AG20443 (cell line): ENCODE data around the gene KAZN.

ENCODE experiments used
- DNase-seq: peaks from one replicate; pipeline ENCODE4 v3.0.0; 2012; ENCODE audit warnings: low spot score, mixed read lengths

The KAZN gene

DNA sequence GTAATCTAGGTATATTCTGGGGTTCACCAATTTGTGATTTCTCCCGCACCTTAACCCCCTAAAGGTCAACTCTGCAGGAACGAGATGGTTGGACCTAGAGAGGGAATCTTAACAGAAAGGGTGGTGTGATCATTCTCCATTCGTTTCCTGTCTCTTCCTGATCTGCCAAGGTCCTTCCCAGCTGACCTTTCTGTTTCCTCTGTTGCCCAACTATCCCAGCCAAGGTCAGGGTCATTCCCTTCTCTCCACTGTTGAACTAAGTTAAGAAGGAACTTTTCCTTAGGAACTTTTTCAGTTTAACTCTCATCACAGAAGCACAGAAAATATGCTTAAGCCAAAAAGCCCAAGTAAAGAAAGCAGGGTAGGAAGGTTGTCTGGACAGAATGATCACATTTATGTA is 49.3 kb downstream of the KAZN start:
- no peak for DNase-seq

DNA sequence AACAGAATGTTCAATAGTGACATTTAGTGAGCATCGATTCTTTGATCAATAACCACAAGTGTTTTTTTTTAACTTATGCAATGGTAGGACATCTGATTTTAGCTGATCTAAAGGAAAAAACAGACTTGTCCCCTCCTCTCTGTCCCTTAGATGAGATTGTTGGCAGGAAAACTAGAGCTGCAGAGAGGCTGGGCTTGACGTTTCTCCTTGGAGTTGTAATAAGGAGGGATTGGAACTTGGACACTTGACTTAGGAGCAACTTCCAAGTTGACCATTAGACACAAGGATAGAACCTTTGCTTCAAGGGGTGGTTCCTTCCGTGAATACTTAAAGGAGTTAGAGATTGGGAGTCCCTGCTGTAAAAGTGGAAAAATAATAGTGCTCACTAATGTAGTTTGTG is 49.9 kb downstream of the KAZN start:
- DNase-seq, result no peak

DNA sequence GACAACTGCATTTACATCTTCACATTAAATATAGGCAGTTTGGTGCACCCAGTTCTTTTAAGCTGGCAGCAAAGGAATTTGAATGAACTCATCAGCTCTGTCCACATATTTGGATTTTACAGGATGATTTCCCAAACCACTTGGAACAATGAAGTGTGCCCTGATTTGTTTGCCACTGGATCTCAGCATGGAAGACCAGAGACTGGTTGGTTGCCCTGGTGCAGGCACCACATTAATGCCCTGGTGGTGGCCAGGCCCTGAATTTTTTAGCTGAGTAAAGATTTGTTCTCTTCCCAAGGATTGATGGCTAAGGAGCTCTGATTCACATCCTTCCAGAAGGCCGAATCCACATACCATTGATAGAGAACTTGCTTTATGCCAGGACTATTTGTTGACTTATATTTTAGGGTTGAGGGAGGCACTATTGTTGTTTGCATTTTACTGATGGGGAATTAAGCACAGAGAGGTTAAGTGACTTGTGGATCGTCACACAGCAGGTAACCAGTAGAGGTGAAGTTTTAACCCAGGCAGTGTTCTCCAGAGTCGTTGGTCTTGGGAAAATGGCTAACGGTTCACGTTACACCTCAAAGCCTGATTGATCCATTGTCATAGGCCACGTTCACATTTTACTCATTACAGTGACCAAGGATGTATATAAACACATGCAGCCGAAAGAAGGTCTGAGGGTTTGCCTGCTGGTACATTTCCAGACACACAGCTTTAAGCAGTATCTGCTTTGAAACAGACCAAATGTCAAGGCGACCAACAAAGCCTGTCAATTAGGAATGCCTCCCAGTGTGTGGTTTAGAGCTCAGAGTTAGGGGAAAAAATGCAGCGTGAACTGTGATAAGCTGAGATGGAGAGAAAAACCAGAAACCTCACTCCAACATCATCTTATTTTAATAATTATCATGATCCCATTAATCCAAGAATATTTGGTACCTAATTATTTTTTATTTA is 50.7 kb downstream of the KAZN start:
- no peak for DNase-seq

DNA sequence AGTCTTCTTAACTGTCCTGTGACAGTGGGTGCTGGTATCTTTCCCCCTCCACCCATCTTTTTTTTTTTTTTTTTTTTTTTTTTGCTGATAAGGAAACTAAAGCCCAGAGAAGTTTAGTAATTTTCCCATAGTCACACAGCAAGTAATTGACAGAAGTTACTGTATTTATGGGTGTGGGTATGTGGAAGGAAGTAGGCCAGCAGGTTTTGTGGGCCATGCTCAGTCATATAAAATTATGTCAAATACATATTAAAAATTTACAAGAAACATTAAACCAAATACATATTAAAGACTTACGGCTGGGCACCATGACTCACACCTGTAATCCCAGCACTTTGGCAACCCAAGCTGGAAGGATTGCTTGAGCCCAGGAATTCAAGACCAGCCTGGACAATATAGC is 51.5 kb downstream of the KAZN start:
- DNase-seq, result no peak

DNA sequence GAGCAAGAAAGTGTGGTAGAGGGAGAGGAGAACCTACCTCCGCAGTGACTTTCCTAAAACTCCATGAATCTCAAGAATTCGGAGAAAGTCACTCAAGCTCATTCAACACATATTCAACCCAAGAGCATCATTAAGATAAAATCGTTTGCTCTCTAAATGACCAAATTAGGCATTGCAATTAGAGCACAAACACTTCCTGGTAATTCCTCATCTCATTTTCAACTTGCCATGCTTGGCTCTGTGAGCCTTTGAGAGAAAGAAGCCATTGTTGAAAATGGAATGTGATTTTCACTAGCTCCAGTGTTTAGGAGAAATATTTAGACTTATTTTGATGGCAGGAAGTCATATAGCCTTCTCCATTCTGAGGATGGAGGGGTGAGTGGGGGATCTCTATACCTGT is 52.5 kb downstream of the KAZN start:
- DNase-seq, result no peak

DNA sequence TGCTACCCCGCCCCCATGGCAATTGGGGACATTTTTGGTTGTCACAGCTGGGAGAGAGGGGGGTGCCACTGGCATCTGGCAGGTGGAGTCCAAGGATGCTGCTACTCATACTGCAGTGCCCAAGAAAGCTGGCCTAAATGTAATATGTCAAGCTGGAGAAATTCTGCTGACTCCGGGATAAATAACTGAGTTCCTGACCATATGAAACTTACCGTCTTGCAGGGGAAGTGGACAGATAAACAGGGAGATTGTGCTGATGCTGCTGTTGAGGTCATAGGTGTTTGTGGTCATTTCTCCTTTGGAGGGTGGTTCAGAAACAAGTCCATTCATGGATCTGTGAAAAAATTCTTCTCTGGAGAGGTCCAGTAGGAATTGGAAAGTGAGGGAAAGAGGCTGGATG is 54.4 kb downstream of the KAZN start:
- DNase-seq, result no peak

DNA sequence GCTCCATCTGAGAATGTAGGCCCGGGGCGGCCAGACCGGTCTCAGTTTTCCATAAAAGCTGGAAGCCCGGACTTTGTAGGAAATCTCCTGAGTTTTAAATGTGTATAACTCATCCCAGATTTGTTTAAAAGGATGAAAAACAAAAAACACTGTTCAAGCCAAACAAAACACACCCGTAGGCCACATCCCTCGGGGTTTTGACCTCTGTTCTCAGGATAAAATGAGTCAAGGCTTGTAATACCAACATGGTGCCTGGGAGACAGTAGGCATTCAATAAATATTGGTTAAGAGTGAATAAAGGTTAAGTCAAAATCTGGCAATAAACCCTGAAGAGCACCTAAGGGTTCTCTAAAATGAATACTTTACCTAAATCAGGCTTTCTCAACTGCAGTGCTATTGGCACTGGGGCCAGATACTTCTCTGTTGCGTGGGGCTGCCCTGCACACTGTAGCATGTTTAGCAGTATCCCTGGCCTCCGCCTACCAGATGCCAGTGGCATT is 55.0 kb downstream of the KAZN start:
- peak; percentile 41 for DNase-seq

DNA sequence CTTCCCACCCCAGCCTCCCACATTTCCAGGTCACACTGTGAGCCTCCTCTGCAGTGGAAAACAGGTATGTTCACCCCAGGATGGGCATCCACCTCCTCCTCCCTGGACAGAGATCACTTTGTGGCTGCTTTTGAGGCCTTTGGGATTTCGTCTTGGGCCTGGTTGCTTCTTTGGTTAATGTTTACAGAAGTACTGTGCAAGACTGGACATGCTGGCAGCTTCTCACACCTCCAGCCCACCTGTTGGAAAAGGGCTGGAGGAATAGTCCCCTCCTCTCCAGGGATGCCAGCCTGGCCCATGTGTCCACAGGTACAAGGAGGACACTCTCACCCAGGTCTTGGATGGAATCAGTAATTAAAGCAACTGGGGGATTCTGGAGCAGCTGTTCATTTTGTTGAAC is 56.1 kb downstream of the KAZN start:
- no peak for DNase-seq

DNA sequence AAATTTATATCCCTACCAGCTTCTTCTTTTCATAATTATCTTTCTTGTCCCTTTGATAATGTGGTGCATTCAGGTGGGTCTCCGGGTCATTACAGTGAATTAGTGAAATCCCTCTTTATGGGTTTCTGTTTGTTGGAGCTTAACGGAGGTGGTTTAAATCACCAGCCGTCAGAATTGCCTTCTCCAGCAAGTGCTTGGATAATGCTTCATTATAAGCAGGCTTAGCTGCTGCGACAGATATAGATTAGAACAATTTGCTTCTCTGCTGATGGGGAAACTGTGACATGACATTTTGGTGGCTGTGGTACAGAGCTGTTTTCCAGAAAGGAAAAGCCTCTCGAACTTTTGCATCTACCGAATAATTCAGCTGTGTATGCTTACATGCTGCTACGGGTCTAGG is 56.9 kb downstream of the KAZN start:
- DNase-seq, result no peak

DNA sequence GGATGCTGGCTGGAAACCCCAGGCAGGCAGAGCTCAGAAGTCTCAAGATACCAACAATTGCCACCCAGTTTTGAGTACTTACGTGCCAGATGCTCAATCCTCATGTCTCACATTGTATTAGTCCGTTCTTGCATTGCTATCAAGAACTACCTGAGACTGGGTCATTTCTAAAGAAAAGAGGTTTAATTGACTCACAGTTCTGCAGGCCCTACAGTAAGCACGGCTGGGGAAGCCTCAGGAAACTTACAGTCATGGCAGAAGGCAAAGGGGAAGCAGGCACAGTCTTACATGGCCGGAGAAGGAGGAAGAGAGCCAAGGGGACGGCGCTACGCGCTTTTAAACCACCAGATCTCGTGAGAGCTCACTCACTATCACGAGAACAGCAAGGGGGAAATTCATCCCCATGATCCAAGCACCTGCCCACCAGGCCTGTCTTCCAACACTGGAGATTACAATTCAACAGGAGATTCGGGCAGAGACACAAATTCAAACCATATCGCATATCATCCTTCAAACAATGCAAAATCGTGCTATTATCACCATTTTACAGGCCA is 58.0 kb downstream of the KAZN start:
- no peak for DNase-seq

DNA sequence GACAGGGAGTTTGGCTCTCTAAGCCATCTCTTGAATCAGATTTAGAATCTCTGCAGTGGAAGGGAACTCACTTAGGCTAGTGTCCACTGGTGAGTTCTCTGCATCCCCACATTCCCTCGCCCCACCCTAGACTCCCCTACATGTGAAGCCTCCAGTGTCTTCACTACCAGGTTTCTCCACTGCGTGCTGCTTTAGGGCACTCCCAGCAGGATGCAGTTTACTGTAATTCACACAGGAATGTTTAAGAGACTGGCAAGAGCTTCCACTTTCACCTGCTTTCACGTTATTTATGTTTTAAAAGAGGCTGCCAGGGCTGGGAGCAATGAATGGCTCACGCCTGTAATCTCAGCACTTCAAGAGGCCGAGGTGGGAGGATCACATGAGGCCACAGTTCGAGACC is 60.2 kb downstream of the KAZN start:
- no peak for DNase-seq

DNA sequence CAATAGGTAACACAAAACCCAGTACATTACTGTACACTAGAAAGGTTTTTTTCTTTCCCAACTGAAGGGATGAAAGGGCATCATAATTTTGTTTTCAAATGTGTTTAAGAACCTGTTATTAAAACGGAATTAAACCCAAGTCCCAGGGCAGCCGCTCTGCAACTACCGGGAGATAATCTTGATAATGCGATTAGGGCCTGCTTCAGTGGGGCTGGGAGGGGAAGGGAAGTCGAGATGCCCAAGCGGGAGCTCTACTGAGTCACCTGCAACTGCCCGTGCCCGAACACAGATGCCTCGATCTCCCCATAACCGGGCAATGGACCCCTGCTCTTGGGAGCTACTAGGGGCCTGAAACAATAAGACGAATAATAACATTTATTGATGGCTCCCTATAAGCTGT is 61.4 kb downstream of the KAZN start:
- no peak for DNase-seq

DNA sequence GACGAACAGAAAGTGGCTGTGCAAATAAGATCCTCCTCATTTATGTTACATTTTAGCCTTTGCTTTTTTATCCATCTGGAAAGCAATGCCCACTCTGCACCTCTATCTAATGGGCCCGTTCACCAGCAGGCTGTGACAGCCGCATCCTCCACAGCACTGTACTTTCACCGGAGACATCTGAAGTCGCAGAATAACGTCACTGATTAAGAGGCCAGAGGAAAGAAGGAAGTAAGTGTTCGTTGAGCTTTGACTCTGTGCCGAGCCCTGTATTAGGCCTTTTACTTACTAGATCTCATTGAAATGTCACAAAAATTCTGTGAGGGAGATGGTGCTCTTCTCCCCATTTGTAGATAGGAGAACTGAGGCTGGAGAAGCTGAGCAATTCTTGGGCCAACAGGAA is 62.3 kb downstream of the KAZN start:
- no peak for DNase-seq

DNA sequence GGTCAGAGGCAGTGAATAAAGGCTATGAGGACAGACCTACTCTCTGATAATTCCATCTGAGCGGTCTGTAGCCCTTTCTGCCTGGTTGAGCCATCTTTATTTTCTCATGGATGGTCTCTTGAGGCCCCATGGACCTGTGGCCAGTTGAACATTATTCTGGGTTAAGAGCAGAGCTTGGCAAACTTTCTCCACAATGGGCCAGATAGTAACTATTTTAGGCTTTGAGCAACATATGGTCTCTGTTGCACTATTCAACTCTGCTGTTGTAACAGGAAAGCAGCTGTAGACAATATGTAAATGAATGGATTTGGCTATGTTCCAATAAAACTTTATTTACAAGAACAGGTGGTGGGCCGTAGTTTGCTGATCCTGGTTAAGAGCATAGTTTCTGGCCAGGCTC is 62.7 kb downstream of the KAZN start:
- no peak for DNase-seq

DNA sequence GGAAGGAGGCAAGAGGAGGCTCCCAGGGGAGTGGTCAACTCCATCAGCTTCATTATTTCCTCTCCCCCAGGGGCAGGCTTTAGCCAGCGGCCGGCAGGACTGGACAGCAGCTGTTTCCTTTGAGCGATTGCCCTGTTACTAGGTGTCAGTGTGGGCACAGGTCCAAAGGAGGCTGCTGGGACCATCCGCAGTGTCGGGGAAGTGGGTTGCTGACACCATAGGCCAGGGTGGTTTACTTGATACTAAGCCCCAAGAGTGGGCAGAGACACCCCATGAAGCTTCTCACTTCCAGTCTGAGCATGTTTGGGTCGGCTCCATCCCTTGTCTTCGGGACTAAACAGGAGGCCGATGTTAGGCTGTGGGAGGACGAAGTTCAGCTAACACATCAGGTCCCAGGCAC is 63.6 kb downstream of the KAZN start:
- DNase-seq, result no peak

DNA sequence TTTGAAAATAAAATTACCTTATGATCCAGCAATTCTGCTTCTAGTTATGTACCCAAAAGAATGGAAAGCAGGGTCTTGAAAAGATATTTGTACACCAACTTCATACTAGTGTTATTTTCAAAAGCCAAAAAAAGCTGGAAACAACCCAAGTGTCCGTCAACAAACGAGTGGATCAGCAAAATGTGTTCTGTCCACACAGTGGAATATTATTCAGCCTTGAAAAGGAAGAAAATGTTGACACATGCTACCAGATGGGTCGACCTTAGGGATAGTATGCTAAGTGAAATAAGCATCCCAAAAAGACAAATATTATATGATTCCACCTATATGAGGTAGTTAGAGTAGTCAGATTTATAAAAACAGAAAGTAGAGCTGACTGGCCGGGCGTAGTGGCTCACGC is 65.3 kb downstream of the KAZN start:
- DNase-seq, result no peak

DNA sequence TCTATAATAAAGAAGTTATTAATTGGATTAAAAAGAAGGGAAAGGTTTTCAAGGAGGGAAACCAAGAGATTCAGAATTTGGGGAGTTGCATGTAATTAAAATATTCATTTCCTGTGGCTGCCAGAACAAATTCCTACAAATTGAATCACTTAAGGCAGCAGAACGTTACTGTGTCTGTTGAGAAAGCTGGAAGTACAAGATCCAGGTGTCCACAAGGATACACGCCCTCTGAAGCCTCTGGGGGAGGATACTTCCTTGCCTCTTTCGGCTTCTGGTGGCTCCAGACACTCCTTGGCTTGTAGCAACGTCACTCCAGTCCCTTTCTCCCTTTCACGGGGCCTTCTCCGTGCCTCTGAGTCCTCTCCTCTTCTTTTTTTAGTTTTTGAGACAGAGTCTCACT is 67.9 kb downstream of the KAZN start:
- DNase-seq, result peak; percentile 21

DNA sequence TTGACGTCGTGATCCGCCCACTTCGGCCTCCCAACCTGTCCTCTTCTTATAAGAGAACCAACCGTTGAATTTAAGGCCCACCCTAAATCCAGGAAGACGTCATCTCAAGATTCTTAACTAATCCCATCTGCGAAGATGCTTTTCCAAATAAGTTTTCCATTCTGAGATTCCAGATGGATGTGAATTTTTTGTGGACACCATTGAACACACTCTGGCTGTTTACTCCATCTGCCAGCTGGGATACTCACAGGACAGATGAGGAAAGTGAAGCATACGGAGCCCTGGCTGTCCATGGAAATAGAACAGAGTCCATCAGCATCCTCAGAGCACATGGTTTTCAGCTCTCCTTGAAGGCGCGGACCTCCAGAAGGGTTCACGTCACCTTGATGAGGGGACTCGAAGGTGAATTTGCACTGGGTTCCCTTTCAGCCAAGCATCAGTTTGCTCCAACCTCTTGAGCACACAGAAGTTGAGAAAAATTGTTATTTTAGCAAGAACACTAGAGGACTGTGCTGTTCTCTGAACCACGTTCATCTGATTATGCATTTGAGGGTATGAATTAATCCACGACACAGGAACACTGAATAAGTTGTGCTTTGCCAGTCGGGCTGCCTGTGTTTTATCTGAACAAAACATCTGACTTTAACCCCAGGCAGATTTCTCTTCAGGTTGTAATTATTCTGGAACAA is 68.6 kb downstream of the KAZN start:
- no peak for DNase-seq

DNA sequence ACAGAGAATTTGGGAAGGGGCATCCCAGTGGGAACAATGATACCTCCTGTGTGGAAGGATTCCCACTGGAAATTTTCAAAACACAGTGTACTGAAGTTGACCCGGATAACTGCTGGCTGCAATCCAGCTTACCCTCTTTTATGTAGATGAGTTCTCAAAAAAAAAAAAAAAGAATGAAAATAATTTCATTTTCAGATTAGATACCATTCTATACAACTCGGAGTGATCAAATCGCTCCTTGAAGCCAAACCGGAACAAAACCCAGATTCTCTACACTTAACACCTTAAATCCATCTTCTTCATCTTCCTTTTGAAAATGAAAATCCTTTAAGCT is 69.1 kb downstream of the KAZN start:
- DNase-seq, result no peak

DNA sequence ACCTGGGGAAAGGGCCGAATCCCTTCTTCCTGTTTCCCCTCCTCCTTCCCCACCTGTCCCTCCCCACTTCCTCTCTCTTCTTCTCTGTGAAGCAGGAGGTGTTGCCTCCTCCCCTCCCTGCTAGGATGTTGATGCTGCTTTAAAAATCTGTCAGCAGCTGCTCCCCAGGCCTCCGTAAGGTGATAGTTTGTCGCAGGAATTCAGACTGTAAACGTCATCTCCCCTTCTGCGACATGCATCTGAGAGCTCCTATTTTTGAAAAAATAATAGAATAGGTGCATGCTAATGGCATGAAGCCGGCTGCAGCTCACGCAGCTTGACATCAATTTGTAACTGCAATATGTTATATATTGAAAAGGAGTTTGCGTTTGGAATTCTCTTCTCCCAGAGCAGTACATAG is 70.1 kb downstream of the KAZN start:
- no peak for DNase-seq

DNA sequence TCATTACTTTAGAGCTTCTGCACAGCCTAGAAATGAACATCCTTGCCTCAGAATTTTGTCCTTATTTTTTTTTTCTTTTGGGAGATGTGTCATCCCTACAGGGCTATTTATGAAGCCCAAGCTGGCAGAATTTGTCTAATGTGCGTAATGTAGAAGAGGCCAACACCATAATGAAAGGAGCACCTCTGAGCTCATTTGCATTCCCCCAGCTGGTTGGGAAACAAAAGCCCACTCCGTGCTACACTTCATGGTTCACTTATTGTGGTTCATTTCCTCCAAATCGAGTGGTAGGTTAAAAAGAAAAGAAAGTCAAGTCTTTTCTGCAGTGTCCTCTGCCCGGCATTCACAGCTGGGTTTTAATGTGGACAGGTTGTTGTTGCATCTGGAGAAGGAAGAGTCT is 73.5 kb downstream of the KAZN start:
- DNase-seq, result no peak

DNA sequence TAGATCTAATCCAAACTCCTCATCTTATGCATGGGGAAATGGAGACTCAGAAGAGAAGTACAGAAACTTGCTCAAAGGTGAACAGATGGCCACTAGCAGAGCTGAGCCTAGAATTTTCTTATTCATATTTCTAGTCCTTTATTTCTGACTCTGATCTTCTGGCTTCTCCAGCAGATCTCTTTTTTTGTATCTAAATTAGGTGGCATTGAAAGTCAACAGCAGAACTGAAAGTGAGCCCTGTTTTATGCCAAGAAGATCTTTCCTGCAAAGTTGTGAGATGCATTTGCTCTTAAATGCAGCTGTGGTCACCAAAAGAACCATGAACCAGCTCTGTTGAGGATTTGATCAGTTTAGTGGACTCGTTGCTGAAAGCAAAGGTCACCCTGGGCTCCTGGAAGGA is 75.5 kb downstream of the KAZN start:
- no peak for DNase-seq

DNA sequence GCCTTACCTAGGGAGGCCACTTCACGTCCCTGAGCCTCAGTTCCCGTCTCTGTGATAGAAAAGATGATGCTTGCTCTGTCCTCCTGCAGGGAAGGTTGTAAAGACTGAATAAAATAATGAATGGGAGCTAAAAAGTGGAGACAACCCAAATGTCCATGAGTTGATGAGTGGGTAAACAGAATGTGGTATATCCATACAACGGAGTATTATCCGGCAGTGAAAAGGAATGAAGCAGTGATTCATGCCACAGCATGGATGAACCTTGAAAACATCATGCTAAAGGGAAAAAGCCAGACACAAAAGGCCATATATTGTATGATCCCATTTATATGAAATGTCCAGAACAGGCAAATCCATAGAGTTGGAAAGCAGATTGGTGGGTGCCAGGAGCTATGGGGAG is 77.9 kb downstream of the KAZN start:
- no peak for DNase-seq
